Right ventricle myocardium superior (tissue), 1 donor: Measurements from ENCODE around the gene PARVG. TPM values are rescaled to one million over a fixed set of nuclear protein-coding genes. Genes with fewer than 3 reads are reported as not detected.
A peak's percentile ranks its signal among the peaks of the same experiment; 100 is the strongest.

Source experiments
- ATAC-seq: fragments of 200-7000 bp; cut with Tn5 transposase; one replicate; pipeline ENCODE4 v1.9.1; 2020; ENCODE audit warnings: mild to moderate bottlenecking; ENCODE audit not compliant: poor library complexity
- DNase-seq: peaks from one replicate; pipeline ENCODE4 v3.0.0-alpha.2; 2020
- intact Hi-C: fragments of 100-400 bp; cut with DNase I; formaldehyde crosslinking; loops from one replicate; pipeline ENCODE4 v1.11.2; 2022
- total RNA-seq: library from RNA; stranded (reverse); fragmentation: NEBNext Ultra II Directional; extraction: Animal tissue kit (Norgen Biotek cat#: 25700); gene quantifications from one replicate; pipeline ENCODE4 v1.2.1, GENCODE V29; 2021
- donor health status: DM: no; HTN: yes; CAD: no; lungs with severe emphysema.

PARVG gene
- total RNA-seq, 1 donor from 2014 or later = 3.5 TPM

GRCh38 chr22:44147821-44148574 lies 32.7 kb upstream of the PARVG start:
- intact Hi-C loops = no loop called here
- no peak for DNase-seq
- no peak for ATAC-seq

GRCh38 chr22:44151676-44152075 lies 29.0 kb upstream of the PARVG start:
- intact Hi-C loops = no loop called here
- DNase-seq = no peak
- no peak for ATAC-seq

GRCh38 chr22:44153710-44154109 lies 27.0 kb upstream of the PARVG start:
- DNase-seq (peak; percentile 6), ATAC-seq (no peak)
- intact Hi-C loops = no loop called here

- no peak for ATAC-seq
- no peak for DNase-seq
- intact Hi-C loops = no loop called here
Observed at GRCh38 chr22:44154436-44154942, 26.2 kb upstream of the PARVG start.

- ATAC-seq (no peak), DNase-seq (peak; percentile 16)
- intact Hi-C loops = no loop called here
Observed at GRCh38 chr22:44155115-44155514, 25.6 kb upstream of the PARVG start.

- intact Hi-C loops = no loop called here
- DNase-seq (no peak), ATAC-seq (no peak)
Observed at GRCh38 chr22:44157916-44158618, 22.7 kb upstream of the PARVG start.

GRCh38 chr22:44158816-44159215 lies 21.9 kb upstream of the PARVG start:
- intact Hi-C loops = no loop called here
- ATAC-seq (no peak), DNase-seq (peak; percentile 8)

GRCh38 chr22:44159221-44159620 lies 21.5 kb upstream of the PARVG start:
- intact Hi-C loops = no loop called here
- DNase-seq (no peak), ATAC-seq (no peak)

GRCh38 chr22:44159811-44160210 lies 20.9 kb upstream of the PARVG start:
- ATAC-seq (no peak), DNase-seq (peak; percentile 9)
- intact Hi-C loops = no loop called here

- intact Hi-C loops = no loop called here
- DNase-seq (peak; percentile 13), ATAC-seq (no peak)
Observed at GRCh38 chr22:44160421-44160820, 20.3 kb upstream of the PARVG start.

- DNase-seq (peak; percentile 24), ATAC-seq (no peak)
- intact Hi-C loops = no loop called here
Observed at GRCh38 chr22:44161673-44162072, 19.1 kb upstream of the PARVG start.

GRCh38 chr22:44162960-44163359 lies 17.8 kb upstream of the PARVG start:
- peak; percentile 21 for DNase-seq
- ATAC-seq = no peak
- intact Hi-C loops = no loop called here

GRCh38 chr22:44163536-44163935 lies 17.2 kb upstream of the PARVG start:
- ATAC-seq (no peak), DNase-seq (no peak)
- intact Hi-C loops = no loop called here

GRCh38 chr22:44164031-44164430 lies 16.7 kb upstream of the PARVG start:
- DNase-seq (peak; percentile 24), ATAC-seq (peak; percentile 13)
- intact Hi-C loops = no loop called here

- intact Hi-C loops = no loop called here
- peak; percentile 16 for DNase-seq
- ATAC-seq = no peak
Observed at GRCh38 chr22:44165286-44165874, 15.3 kb upstream of the PARVG start.

GRCh38 chr22:44166498-44167276 lies 14.0 kb upstream of the PARVG start:
- intact Hi-C loops = no loop called here
- DNase-seq (peak; percentile 34), ATAC-seq (no peak)

- DNase-seq = no peak
- intact Hi-C loops = no loop called here
- ATAC-seq = no peak
Observed at GRCh38 chr22:44167501-44167900, 13.2 kb upstream of the PARVG start.

- intact Hi-C loops = no loop called here
- ATAC-seq (no peak), DNase-seq (peak; percentile 14)
Observed at GRCh38 chr22:44168206-44168605, 12.5 kb upstream of the PARVG start.

GRCh38 chr22:44170470-44170869 lies 10.3 kb upstream of the PARVG start:
- ATAC-seq (no peak), DNase-seq (no peak)
- intact Hi-C loops = no loop called here
